ENCODE data around the gene EFCAB10.
"Not testable (repeated sequence)": the region's sequence is repeated elsewhere in the genome, so short reads cannot be mapped to it uniquely, and the experiment has no call there.

Gene EFCAB10

DNA sequence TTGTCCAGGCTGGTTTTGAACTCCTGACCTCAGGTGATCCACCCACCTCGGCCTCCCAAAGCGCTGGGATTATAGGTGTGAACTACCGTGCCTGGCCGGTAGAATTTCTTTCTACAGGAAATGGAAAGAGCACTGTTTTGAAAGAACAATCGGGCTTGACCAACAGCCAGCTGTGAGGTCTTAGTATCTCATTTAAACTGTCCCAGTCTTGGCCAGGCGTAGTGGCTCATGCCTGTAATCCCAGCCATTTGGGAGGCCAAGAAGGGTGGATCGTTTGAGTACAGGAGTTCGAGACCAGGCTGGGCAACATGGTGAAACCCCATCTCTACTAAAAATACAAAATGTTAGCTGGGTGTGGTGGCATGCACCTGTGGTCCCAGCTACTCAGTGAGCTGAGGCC is 17.8 kb upstream of the EFCAB10 start:
- not testable (repeated sequence) for DNase-seq (ENCODE audit: low read depth in 2 of 3, low spot score in 2 of 3)

DNA sequence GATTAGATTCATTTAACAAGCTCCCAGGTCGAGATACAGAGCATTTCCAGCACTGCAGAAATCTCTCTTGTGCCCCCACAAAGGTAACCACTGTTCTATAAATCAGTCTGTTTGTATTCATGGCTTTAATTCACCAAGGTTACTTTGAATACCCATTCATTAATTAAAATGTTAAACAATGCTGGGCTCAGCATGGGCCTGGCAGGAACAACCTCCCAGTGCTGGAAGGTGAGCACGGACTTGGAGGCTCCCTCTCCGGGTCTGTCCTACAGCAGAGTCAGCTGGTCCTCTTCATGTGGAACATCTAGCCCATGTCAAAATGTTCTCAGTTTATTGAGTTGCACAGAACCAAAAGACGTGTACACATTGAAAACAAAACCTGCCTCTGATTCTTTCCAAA is 15.6 kb upstream of the EFCAB10 start:
- DNase-seq (ENCODE audit: low read depth in 2 of 3, low spot score in 2 of 3) = no peak

DNA sequence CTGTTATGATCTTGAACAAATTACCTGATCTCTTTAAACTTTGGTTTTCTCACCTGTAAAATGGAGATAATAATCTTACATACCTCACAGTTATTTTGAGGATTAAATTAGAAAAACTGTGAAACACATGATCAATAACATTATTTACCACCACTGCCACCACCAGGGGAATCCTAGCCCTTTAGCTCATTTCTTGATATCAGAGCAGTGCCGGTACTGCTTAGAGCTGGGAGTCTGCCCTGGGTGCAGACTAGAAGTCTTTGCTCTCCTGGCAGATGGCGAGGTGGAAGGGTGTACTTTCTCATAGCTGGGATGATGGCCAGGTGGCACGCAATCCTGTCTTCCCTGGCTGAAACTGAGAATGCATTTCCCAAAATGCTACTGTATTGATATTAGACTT is 12.7 kb upstream of the EFCAB10 start:
- no peak for DNase-seq (ENCODE audit: low read depth in 2 of 3, low spot score in 2 of 3)

DNA sequence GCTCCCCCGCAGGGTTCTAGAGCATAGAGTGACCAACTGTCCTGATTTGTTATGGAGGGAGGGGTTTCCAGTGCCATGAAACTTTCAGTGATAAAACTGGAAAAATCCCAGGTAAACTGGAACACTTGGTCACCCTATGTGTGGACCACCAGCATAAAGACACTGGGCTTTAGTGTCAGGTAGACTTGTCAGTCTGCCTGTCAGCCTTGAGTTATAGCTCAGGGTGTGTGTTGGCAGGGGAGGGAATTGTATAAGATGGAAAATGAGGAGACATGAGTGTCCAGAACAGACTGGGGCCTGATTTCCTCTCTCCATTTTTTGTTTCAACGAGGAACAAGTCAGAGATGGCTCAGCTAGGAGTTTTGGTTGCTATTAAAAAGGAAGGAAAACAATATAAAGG is 10.2 kb upstream of the EFCAB10 start:
- no peak for DNase-seq (ENCODE audit: low read depth in 2 of 3, low spot score in 2 of 3)

DNA sequence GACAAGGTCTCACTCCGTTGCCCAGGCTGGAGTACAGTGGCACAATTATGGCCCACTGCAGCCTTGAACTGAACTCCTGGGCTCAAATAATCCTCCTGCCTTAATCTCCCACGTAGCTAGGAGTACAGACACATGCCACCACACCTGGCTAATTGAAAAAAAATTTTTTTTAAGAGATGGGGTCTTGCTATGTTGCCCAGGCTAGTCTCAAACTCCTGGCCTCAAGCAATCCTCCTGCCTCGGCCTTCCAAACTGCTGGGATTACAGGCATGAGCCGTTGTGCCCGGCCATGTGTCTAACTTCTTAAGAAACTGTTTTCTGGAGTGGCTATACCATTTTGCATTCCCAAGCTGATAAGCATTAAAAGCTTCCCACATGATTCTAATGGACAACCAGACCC is 9.5 kb upstream of the EFCAB10 start:
- DNase-seq (ENCODE audit: low read depth in 2 of 3, low spot score in 2 of 3) = no peak

DNA sequence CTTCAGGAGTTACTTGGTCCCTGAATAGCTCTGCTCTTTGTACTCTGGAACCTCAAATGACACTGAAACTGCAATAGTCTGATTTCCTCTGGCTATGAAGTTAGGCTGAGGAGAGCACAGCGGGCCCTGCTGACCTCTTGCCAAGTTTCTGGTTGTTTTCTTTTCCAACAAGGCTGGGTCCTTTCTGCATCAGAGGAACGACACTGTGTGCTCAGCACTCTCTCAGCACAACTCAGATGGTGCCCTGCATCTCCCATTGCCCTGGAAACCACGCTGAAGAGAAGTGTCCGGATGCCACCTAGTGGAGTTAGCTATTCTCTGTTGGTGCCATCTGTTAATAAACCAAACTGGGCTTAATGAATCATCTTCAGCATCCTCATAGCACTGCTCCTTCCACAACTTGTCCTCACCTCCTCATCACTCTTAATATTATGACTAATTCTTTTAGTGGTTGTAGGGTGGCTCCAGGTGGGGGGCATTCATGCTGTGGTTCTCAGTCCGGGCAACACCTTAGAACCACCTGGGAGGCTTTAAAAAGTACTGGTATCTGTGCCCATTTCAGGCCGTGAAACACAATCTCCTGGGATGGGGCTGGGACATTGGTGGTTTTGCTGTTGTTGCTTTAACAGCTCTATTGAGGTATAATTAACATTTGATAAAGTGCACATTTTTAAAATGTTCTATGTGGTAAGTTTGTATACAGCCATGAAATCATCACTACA is 8.2 kb upstream of the EFCAB10 start:
- peak in 2 of 3 experiments; percentile 13 to 17 for DNase-seq (ENCODE audit: low read depth in 2 of 3, low spot score in 2 of 3)

DNA sequence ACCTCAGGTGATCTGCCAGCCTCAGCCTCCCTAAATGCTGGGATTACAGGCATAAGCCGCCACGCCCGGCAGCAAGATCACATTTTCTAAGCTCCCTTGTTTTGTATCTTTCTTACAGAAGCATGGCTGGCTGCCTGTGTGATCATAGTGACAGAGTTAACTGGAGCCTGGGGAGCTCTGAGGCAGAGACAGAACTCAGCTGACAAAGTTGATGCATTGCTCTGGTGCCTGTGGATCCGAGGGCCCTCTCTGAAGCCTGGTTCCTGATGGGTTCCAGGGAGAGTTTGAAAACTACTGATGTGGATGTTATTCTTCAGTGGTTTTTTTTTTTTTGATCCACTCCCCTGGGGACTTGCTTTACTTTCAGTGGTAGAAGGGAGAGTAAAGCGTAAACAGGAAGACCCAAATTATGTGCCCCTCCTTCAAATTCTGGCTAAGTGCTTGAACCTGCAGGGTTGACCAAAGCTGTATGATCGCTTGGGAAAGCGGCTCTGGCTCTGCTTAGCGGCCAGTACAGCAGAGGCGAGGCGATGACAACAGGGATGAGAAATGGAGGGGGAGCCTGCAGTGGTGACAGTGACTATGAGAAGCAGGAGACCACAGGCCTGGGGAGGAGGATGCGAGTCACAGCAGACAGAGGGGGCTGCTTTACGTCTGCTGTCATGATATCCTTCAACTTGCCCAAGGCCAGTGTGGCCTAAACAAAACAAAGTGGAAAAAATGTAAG is 6.8 kb upstream of the EFCAB10 start:
- DNase-seq (ENCODE audit: low read depth in 2 of 3, low spot score in 2 of 3) = no peak

DNA sequence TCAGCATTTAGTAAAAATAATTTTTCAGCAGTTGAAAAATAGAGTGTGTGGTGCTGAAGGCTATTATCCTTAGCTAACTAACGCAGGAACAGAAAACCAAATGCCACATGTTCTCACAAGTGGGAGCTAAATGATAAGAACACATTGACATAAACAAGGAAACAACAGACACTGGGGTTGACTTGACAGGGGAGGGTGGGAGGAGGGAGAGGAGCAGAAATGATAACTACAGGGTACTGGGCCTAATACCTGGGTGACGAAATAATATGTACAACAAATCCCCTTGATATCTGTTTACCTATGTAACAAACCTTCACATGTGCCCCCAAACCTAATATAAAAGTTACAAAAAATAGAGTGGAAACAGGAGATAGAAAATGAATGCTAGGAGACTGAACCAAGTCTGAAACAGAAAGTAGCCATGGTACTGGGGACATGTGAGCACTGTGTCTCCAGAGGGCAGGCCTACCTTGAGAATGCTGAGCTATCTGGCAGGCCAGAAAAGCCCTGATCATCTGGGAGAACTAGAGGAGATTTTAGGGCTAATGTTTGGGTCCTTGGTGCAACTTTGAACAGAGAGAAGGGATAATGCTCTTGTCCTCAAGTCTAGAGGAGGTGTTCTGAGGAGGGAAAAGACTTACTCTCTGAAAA is 4.7 kb upstream of the EFCAB10 start:
- no peak for DNase-seq (ENCODE audit: low read depth in 2 of 3, low spot score in 2 of 3)

DNA sequence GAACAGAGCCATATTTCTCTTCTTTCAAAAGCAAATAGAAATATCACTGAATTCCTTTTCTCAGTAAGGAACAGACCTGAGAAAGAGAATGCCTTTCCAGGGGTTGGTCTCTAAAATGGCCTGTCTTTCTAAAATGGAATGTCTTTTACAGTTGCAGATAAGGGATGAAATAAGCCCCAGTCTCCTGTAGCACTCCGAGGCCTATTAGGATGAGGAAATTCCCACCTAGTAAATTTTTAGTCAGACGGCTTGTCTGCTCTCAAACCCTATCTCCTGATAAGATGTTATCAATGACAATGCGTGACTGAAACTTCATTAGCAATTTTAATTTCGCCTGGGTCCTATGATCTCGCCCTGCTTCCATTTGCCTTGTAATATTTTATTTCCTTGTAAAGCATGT is 2.9 kb upstream of the EFCAB10 start:
- no peak for DNase-seq (ENCODE audit: low read depth in 2 of 3, low spot score in 2 of 3)

DNA sequence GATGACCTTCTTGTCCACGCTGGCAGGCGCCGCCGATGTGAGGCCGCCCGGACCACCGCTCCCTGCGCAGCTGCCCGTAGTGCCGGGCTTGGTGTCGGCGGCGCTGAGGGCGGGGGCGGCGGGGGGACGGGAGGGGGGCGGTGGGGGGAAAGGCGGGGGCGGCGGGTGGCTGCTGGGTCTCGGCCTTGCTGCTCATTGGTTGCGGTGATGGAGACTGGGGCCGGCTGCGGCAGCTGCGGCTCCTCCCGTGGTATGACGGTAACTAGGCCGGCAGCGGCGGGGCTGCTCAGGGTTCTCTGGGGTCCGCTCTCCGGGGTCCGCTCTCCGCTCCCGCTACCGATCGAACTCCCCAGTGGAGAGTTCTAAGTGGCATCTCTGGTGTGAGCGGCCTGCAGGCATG is 1.8 kb upstream of the EFCAB10 start:
- DNase-seq (ENCODE audit: low read depth in 2 of 3, low spot score in 2 of 3) = no peak

DNA sequence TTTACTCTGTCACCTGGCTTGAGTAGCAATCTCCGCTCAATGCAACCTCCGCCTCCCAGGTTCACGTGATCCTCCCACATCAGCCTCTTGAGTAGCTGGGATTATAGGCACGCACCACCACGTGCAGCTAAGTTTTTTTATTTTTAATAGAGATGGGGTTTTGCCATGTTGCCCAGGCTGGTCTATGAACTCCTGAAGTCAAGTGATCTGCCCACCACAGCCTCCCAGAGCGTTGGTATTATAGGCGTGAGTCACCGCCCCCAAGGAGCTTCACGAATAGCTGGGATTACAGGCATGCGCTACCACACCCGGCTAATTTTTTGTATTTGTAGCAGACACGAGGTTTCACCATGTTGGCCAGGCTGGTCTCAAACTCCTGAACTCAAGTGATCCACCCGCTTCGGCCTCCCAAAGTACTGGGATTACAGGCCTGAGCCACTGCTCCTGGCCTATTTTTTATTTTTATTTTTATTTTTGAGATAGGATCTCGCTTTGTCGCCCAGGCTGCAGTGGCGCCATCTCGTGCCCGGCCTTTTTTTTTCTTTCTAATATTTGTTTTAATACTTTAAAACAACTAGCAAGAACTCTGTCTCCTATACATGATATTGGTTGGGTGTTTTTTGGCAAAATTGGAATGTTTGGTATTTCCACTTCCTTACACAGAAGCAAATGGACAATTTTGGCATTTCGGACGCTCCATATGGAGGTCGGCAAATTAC is 1.1 kb downstream of the EFCAB10 start:
- DNase-seq (ENCODE audit: low read depth in 2 of 3, low spot score in 2 of 3) = no peak

DNA sequence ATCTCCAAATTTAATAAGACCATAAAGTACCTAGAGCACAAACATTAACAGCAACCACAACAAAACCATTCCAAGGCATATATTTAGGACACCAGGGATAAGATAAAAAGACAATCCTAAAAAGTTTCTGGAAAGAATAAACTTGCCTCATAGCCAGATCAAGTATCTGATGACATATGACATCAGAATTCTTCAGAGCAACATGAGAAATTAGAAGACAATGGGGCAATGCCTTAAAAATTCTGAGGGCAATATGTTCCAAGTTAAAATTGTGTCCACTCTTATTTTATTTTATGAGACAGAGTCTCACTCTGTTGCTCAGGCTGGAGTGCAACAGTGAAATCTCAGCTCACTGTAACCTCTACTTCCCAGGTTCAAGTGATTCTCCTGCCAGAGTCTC is 2.8 kb downstream of the EFCAB10 start:
- no peak for DNase-seq (ENCODE audit: low read depth in 2 of 3, low spot score in 2 of 3)

DNA sequence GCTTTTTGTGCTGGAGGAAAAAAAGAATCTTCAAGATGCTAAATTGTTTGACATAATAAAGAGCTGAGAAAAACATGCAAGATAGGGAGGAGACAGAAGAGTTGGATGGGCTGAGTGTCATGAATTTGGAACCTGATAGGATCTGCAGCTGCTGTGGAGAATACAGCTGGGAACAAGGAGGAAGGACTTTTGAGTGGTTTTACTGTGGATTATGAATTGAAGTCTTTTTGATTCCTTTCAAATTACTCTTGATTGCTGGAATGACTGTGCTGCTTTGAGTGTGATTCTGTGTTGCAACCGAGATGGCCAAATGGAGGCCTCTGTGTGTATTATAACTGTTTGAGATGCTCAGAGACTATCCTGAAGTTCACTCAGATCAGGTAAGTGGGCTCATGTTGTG is 4.0 kb downstream of the EFCAB10 start:
- no peak for DNase-seq (ENCODE audit: low read depth in 2 of 3, low spot score in 2 of 3)

DNA sequence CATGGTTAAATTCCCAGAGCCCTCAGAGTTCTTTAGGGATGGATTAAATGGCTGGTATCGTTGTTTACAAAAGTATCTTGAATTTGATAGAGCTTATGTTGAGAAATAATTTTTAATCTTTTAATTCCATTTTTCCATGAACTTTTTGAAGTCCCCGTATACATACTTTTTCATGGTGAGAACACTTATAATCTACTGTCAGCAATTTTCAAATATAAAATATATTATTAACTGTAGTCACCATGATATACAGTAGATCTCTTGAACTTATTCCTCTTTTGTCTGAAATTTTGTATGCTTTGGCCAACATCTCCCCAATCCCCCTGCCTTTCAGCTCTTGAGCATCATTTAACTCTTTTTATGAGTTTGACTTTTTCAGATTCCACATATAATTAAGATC is 9.4 kb downstream of the EFCAB10 start:
- DNase-seq (ENCODE audit: low read depth in 2 of 3, low spot score in 2 of 3) = no peak

DNA sequence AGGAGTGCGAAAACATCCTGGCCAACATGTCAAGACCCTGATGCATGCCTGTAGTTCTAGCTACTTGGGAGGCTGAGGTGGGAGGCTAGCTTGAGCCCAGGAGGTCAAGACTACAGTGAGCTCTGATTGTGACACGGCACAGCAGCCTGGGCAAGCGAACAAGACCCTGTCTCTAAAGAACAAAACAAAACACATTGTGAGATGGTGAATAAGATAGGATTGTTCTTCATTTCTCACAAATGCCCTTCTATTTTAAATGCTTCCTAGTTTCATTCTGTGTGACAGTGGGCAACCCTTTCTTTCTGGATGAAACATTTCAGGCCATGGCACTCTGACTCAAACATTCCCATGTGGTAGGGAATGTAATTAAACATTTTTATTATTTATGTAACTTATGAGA is 13.5 kb downstream of the EFCAB10 start:
- no peak for DNase-seq (ENCODE audit: low read depth in 2 of 3, low spot score in 2 of 3)

DNA sequence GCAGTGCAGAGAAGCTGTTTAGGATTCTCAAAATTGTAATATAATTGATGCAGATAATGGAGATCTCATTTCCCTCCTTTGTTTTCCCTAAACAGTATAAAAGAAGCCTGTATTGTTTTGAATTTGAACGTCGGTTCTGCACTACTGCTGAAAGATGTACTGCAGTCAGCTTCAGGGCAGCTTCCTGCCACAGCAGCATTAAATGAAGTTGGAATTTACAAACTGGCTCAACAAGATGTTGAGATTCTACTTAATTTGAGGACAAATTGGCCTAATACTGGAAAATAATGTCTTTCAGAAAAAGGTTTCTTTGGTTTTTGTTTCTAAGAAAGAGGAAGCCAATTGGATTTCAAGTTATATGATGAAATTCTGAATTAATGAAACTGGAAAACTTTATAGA is 14.3 kb downstream of the EFCAB10 start:
- no peak for DNase-seq (ENCODE audit: low read depth in 2 of 3, low spot score in 2 of 3)

DNA sequence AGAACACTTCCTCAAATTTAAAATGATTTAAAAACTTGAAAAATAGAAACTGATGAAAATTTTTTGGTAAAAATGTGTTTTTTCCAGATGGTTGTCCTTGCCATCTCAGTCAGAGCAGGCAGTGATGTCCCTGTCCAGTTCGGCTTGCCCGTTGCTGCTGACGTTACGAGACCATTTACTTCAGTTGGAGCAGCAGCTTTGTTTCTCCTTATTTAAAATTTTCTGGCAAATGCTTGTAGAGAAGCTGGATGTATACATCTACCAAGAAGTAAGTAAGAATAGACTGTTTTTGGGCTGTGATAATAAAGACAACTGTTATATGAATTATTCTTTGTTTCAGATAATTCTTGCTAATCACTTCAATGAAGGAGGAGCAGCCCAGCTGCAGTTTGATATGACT is 16.1 kb downstream of the EFCAB10 start:
- no peak for DNase-seq (ENCODE audit: low read depth in 2 of 3, low spot score in 2 of 3)

DNA sequence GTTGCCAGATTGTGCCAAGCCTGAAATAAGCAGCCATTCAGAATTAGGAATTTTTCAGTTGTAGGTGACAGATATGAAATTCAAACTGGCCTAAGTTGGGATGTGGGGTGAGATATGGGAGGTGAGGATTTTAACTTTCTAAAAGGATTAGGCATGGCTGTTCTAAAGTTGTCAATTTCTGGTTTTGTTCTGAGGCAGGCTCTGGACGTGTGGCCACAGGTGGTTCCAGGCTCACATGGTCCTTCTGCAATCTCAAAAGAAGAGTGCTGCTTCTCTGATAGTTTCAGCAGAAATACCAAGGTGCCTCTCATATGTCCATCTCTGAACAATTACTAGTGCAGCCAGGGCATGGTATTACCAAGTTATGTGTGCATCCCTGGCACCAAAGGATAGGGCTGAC is 21.4 kb downstream of the EFCAB10 start:
- no peak for DNase-seq (ENCODE audit: low read depth in 2 of 3, low spot score in 2 of 3)

DNA sequence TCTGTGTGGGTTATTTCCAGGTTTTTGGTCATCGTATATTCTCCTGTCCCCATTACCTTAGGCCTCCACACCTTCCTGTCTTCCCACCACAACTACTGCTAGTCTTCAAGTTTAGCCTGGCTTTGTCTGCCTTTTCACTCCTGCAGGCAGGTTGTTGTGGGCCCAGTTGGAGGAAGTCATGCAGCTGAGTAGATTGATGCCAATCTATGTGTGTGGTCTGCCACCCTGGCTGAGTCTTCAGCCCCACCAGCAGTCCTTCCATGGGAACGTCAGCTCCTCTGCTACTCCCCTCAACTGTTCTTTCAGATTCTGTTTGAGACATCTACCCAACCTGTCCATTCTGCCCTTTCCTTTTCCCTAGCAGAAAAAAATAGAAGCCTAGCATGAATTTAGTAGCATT is 43.0 kb downstream of the EFCAB10 start:
- no peak for DNase-seq (ENCODE audit: low read depth in 2 of 3, low spot score in 2 of 3)

DNA sequence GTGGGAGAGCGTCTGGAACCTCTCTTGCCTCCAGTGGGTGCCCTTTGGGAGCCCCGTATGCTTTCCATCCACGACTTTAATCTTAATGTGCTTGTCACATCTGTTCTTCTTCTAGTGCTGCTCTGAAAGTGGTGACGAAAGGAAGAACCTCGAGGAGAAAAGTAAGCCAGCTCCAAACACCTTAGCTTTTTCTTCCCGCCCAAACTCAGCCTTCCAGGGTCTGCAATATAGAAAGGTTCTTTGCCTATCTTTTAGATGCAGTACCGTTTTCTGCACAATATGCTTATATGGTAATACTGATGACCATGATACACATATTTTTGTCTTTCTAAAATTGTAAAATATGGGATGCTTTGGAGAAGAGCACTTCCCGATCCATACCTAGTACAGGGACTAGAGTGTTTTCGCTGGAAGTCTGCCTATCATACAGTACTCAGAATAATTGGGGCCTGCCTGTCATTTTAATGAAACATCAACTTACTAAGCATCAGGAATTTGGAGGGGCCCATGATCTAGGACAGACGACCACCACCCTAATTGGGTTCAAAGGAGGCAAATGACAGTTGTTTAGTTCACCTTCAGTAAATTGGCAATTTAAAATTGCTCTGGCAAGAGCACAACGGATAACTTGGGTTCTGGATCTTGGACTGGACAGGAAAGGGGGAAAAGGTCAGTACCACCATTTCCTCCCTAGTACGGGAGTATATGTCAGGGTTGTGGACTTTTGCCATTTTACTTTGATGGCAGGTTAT is 48.4 kb downstream of the EFCAB10 start:
- DNase-seq (ENCODE audit: low read depth in 2 of 3, low spot score in 2 of 3) = no peak
